GM18511 (cell line): ENCODE measurements around the gene PRDM1.
A peak's percentile ranks its signal among the peaks of the same experiment; 100 is the strongest.
"Not testable (repeated sequence)": the region's sequence is repeated elsewhere in the genome, so short reads cannot be mapped to it uniquely, and the experiment has no call there.

Experiments
- ATAC-seq: cut with Tn5 transposase; IDR thresholded peaks from one replicate; pipeline ENCODE4 v1.9.1; 2021; ENCODE audit warnings: mild to moderate bottlenecking, moderate library complexity; ENCODE audit not compliant: unreplicated experiment

Gene PRDM1

GRCh38 chr6:106134906-106135634 lies 48.9 kb downstream of the PRDM1 start:
- ATAC-seq = no peak

GRCh38 chr6:106135911-106136571 lies 49.9 kb downstream of the PRDM1 start:
- ATAC-seq = no peak

GRCh38 chr6:106136845-106137244 lies 50.7 kb downstream of the PRDM1 start:
- ATAC-seq = no peak

GRCh38 chr6:106138151-106138550 lies 52.0 kb downstream of the PRDM1 start:
- ATAC-seq = no peak

GRCh38 chr6:106141441-106142237 lies 55.5 kb downstream of the PRDM1 start:
- peak; percentile 81 for ATAC-seq

- ATAC-seq = no peak
Observed at GRCh38 chr6:106142876-106143431, 56.8 kb downstream of the PRDM1 start.

GRCh38 chr6:106143665-106144064 lies 57.5 kb downstream of the PRDM1 start:
- no peak for ATAC-seq

GRCh38 chr6:106145144-106145543 lies 59.0 kb downstream of the PRDM1 start:
- no peak for ATAC-seq

- peak; percentile 35 for ATAC-seq
Observed at GRCh38 chr6:106145741-106146227, 59.6 kb downstream of the PRDM1 start.

- ATAC-seq = peak; percentile 43
Observed at GRCh38 chr6:106146852-106147351, 60.8 kb downstream of the PRDM1 start.

- ATAC-seq = no peak
Observed at GRCh38 chr6:106147476-106147875, 61.3 kb downstream of the PRDM1 start.

- ATAC-seq = no peak
Observed at GRCh38 chr6:106149472-106150069, 63.4 kb downstream of the PRDM1 start.

GRCh38 chr6:106152476-106152875 lies 66.3 kb downstream of the PRDM1 start:
- not testable (repeated sequence) for ATAC-seq

- ATAC-seq = no peak
Observed at GRCh38 chr6:106152952-106153351, 66.8 kb downstream of the PRDM1 start.

- ATAC-seq = no peak
Observed at GRCh38 chr6:106154326-106154725, 68.2 kb downstream of the PRDM1 start.

GRCh38 chr6:106155219-106155830 lies 69.2 kb downstream of the PRDM1 start:
- no peak for ATAC-seq

GRCh38 chr6:106156413-106156812 lies 70.3 kb downstream of the PRDM1 start:
- no peak for ATAC-seq

GRCh38 chr6:106156863-106157262 lies 70.7 kb downstream of the PRDM1 start:
- no peak for ATAC-seq

GRCh38 chr6:106158816-106159215 lies 72.7 kb downstream of the PRDM1 start:
- ATAC-seq = no peak
